GM21515 (cell line): Measurements from ENCODE around the gene DNM3.
"Not testable (repeated sequence)": the region's sequence is repeated elsewhere in the genome, so short reads cannot be mapped to it uniquely, and the experiment has no call there.

Source experiments
- ATAC-seq: cut with Tn5 transposase; IDR thresholded peaks from one replicate; pipeline ENCODE4 v1.9.1; 2021; ENCODE audit not compliant: unreplicated experiment

The DNM3 gene

DNA sequence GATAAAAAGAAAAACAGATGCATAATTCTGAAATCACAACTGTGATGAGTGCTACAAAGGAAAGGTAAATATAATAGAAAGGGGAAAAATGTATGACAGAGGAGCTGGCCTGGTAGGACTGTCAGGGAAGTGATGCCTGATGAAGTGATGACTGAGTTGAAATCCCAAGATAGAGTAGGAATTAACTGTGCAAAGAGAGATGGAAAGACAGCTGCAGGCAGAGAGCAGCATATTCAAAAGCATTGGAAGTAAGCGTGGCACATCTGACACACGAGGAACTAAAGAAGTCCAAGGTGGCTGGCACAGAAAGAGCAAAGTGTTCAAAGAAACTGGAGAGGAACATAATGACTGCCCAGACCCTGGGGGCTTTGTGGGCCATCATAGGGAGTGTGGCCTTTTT lies 457.6 kb downstream of the DNM3 start:
- no peak for ATAC-seq

DNA sequence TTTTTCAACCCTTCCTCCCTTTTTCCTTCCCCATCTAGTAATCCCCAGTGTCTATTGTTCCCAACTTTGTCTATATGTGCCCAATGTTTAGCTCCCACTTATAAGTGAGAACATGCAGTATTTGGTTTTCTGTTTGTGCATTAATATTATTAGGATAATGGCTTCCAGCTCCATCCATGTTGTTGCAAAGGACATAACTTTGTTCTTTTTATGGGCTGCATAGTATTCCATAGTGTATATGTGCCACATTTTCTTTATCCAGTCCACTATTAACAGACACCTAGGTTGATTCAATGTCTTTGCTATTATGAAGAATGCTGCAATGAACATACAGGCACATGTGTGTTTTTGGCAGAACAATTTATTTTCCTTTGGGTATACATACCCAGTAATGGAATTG lies 458.2 kb downstream of the DNM3 start:
- no peak for ATAC-seq

DNA sequence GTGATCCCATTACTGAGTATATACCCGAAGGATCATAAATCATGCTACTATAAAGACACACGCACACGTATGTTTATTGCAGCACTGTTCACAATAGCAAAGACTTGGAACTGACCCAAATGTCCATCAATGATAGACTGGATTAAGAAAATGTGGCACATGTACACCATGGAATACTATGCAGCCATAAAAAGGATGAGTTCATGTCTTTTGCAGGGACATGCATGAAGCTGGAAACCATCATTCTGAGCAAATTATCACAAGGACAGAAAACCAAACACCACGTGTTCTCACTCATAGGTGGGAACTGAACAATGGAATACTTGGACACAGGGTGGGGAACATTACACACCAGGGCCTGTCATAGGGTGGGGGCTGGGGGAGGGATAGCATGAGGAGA lies 466.2 kb downstream of the DNM3 start:
- ATAC-seq, result not testable (repeated sequence)

DNA sequence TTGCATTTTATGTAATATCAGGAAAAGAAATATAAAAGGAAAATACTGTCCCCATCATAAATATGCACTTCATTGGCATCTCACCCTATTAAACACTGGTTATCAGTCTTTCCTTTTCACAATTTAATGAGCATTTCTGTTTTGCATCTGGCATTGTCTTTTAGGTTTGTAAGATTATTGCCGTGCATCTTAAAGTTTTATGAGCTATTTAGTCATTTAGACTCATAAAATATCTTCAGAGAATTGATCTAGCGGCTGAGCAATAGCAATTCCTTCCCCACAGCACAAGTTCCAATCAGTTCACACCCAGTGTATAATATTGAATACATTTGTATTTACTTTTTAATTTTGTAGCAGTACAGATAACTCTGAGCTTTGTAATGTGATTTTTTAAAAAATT lies 466.8 kb downstream of the DNM3 start:
- no peak for ATAC-seq

DNA sequence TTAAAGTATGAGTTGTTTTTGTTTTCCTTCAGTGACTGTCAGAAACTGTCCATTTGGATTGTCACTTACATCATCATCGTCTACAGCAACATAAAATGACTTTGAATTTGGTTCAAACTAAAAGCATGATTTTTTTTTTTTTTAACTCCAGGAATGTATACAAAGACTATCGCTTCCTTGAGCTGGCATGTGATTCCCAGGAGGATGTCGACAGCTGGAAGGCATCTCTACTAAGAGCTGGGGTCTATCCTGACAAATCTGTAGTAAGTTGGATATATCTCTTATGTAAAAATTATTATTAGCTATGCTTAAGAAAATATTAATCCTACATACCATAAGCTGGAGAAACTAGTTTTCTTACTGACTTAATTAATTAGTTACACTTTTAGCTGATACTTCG lies 467.3 kb downstream of the DNM3 start:
- no peak for ATAC-seq

DNA sequence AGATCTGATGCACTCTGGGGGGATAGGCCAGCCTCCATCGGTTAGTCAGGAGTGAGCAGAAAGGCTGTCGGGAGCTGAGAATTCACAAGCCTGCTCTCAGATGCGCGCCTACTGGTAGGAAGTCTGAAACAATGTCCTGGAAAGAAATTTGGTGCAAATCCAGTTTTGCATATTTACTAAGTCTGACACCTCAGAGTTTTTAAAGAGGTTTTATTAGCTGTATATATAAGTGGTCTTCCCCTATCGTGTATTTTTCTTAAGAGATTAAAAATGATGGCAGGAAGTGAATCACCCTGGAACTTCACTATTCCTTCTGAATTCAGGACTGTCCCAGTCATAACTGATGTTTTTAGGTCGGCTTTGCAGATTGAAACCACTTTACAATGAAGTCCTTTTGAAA lies 479.4 kb downstream of the DNM3 start:
- no peak for ATAC-seq

DNA sequence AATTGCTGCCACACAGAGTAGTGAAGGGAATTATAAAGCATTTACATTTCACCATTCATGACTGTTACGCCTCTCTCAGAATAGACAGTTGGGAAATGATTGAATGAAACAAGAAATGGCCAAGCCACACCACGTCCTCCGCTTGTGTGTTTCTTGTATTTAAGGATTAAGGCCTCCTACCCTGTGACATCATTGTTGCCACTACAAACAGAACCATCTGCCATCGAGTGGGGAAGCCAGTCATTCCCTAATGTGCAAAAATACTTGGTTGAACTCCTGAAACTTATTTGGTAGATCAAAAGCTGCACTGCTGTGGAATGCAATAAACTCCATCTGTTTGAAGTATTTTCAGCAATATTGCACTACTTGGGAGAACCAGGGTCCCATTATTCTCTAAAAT lies 480.2 kb downstream of the DNM3 start:
- no peak for ATAC-seq

DNA sequence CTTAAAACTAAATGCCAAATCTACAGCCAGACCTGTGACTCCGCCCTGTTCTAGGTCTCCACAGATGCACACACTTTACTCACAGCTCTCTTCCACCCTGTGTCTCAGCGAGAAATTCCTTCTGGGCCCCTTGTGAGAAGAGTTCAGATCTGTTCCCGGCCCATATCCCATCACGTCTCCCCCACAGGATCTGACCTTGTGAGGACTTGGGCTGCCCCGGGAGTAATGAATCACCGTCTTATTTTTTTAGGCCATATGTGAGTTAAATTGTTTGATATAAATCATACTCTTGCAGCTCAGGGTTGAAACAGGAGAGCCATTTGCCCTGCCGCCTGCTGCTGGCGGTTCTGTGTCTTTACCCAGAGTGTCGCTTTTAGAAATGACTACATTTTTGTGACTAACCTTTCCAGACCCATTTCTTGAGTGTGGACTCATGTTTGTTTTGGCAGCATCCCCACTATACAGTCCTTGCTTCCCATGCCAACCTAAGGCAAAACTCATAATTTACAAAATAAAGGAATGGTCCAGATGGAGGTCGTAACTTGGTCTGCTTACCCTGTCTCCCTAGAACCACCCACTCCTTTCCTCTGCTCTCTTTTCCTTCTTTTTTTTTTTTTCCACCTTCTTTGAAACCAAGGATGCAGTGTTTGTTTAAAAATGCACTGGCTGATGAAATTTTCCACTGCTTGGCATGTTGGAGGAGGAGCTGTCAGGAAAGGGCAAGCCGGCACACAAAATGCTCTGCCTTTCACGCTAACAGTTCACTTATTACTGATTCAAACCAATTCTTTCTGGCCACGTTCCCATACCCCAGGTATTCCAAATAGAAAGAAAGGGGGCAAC lies 481.1 kb downstream of the DNM3 start:
- ATAC-seq, result no peak

DNA sequence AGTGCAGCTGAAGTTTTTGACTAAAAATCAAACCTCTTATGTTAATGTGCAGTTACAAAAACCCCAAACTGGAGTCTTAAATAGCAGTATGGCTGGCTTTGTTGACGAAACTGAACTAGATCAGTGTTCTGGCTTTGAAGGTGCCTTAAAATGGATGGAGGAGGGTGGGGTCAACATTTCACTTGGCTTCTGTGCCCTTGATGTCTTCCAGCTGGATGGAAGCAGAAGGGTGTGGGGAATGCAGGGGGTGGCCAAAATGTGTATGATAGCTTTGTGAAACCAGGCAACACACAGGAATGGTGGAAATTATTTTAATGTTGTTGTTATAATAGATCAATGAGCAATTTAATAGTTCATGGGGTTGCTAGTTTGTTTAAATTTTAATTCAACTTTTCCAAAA lies 482.4 kb downstream of the DNM3 start:
- no peak for ATAC-seq

DNA sequence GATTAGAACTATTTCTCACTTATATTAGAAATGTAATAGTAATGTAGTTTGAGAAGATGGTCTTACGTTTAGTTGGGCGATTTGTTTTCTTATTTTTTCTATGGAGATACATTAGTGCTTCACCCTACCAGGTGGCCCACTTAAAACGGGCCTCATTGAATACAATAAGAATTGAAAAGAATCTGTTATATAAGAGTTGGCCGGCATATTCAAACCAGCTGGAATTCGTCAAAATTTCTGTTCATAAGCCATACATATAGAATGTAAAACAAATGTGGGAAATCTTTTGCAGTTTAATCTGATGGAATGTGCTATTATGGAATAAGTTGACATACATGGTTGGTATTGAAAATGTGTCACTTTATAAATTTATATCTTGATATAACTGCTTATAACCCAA lies 482.8 kb downstream of the DNM3 start:
- ATAC-seq, result no peak

DNA sequence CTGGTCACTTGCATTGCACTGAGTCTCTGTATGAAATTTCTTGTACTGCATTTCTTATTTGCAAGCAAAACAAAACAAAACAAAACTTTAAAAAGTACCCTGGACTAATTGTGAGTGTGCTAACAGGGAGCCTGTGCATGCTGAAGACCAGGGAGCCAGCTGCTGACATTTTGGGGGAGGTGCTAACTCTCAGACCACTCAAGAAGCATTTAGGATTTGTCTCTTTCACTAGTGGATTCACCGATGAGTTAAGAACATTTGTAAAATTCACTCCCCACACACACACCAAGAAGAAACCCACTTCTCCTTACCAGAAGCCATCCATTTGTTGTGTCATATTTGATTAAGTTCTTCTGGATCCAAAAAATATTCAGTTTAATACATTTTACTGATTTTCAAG lies 483.5 kb downstream of the DNM3 start:
- no peak for ATAC-seq

DNA sequence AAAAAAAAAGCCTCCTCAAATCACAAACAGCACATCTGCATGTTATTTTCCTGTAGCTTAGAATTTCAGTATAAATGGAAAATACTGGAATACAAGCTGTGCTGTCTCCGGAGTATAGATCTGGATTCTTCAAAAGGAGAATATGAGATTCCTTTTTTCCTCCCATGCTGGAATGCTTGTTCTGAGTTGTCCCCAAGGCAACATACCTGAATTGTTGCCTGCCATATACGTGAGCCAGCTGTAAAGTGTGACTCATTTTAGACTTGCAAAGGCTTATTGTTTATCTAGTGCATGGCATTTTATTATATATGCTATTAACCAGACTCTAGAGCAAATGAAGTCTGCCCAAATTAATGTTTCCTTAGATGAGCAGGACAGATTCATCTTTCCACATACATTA lies 484.2 kb downstream of the DNM3 start:
- no peak for ATAC-seq

DNA sequence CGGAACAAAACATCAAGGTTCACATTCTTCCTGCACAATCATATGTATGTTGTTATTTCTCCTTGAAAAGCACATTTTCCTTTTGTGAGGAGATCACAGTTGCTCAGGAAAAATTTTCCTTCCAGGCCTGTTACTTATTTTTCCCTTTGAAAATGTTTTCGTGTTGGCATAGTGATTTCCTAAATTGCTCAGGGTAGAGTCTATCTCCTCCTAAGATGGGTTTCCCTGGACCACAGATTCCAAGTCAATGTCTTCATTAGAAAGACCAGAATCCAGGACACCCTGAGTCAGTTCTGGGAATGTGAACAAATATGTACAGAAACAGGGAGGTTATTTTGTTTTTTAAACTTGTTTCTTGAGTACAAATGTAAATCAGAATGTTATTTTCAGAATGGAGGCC lies 484.8 kb downstream of the DNM3 start:
- no peak for ATAC-seq

DNA sequence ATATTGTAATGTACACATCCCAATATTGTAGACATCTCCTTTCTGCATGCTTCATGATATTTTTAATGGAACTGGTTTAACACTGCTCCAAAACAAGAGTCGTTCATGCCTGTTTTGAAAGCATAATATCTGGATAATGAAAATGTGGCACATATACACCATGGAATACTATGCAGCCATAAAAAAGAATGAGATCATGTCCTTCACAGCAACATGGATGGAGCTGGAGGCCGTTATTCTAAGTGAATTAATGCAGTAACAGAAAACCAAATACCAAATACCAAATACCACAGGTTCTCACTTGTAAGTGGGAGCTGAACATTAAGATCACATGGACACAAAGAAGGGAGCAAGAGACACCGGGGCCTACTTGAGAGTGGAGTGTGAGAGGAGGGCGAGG lies 487.0 kb downstream of the DNM3 start:
- ATAC-seq, result no peak

DNA sequence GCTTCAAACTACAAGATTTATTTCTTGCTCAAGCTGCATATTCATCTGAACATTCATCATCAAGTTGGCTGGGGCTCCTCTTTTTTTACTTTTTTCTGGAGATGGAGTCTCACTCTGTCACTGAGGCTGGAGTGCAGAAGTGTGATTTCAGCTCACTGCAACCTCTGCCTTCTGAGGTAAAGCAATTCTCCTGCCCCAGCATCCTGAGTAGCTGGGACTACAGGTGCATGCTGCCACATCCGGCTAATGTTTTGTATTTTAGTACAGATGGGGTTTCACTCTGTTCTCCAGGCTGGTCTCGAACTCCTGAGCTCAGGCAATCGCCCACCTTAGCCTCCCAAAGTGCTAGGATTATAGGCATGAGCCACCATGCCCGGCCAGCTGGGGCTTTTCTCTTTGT lies 490.9 kb downstream of the DNM3 start:
- no peak for ATAC-seq

DNA sequence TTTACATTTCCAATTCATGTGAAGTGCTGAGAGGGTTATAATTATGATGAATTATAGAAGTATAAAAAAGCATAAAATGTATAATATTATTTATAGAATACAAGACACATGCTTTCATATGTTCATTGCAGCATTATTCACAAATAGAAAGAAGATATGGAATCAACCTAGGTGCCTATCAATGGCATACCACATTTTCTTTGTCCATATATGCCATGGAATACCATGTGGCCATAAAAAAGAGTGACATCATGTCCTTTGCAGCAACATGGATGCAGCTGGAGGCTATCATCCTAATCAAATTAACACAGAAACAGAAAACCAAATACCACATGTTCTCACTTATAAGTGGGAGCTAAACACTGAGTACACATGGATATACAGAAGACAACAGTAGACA lies 494.1 kb downstream of the DNM3 start:
- ATAC-seq, result no peak

DNA sequence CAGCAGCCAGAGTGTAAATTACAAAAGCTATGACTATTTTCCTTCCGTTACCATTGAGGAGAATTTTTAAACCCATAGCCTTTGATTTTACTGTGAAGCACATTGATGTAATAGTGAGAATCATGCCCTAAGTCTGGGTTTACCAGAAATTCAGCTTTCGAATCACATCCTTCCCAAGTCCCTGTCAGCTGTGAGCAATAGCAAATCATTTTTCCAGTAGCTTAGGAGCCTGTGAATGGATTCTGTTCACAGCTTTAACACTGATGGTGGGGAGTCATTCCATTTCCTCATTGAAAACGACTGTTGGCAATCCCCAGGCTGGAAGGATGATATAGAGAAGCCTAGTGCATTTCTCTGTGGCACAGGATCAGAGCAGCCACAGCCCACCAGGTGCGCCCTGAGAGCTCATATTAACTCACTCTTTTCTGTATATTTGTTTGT lies 497.0 kb downstream of the DNM3 start:
- ATAC-seq, result no peak

DNA sequence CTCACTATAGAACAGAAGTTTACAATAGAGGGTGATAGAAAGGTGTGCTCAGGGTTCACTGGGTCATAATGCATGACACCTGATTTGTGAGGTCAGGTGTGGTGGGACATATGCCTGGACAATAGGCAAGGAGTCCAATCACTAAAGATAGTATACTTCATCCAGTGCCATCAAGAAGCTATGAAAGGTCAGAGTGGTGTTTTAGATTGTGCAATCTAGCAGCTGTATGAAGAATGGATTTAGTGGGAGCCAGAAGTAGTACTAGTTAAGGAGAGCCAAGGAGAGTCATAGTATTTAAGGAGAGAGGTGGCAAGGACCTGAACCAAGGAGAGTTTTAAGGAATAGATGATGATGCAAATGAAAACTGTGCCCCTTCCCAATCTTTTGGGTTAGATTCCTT lies 498.5 kb downstream of the DNM3 start:
- no peak for ATAC-seq

DNA sequence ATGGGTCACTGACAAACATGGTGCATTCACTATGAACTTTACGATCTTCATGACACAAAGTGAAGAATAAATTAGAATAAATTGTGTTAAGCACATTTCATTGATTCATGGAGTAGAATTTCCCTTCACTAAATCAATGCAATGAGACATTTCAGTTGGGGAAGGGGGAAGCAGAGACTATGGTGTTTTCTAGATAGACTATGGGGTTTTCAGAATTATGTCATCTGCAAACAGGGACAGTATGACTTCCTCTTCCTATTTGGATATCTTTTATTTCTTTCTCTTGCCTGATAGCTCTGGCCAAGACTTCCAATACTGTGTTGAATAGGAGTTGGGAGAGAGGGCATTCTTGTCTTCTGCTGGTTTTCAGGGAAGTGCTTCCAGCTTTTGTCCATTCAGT lies 499.2 kb downstream of the DNM3 start:
- ATAC-seq, result peak; percentile 41

DNA sequence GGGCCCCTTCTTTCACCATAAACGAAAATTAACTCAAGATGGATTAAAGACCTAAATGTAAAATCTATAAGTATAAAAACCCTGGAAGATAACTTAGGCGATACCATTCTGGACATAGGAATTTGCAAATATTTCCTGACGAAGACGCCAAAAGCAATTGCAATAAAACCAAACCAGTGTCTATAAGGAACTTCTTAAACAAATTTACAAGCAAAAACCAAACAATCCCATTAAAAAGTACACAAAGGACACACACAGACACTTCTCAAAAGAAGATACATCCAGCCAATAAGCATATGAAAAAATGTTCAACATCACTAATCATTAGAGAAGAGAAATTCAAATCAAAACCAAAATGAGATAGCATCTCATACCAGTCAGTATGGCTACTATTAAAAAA lies 500.4 kb downstream of the DNM3 start:
- no peak for ATAC-seq

DNA sequence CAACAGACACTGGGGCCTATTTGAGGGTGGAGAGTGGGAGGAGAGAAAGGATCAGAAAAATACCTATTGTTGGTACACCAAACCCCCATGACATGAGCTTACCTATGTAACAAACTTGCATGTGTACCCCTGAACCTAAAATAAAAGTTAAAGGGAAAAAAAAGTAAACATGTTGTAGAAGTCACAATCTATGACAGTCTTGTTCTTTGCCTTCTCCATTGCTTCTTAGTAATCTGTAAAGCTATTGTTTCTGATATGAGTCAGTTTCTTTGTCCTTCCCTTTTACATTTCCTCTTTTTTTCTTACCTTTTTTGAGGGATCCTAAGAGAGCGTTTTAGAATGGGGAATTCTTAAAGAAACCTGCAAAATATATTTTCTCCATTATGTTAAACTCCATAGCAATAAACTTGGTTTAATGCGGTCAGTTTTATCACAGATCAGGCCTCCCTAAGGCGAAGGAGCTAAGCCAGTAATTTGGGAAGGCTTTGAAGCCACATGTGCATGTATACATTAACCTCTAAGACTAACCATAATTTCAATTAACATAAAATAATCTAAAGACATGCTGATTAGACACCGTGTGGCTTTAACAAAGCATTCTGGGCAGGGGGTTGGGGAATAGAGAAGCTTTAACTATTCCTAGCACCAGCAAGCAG lies 501.4 kb downstream of the DNM3 start:
- no peak for ATAC-seq

DNA sequence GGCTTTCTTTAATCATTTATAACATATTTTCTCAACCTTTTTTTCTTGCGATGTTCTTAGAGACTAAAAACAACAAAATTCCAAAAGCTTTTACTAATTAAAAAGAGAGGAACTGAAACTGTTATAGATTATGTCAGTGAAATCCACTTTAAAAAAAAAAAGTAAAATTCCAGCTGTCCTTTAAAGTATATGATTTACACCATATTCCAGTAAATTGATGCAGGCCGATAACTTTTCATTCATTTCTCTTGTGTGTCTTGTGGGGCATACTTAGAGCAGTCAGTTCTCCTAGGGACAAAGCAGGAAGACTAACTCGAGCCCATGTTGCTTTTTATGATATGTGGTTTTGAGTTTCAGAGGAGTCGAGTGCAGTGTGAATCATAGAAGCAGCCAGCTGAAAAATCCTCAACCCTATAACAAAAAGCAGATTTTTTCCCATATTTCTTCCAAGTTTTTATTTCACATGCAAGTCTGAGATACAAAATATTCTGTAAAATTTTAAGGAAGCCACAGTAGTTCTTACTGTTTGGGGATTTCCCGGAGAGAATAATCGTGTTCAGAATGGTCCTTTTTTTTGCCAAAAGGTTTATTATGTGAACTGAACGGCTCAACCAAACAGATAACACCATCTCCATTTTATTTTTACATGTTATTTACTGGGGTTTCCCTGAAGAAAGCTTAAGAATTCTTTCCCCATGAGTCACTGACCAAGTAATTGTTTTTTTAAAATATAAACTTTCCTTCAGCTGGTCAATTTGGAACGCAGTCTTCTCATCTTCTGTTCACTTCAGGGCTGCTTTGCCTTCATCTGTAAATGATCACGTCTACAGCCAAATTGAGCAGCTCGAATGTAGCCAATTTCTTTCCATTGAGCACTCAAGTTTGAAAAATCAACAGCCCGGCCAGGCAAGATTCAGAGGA lies 502.2 kb downstream of the DNM3 start:
- ATAC-seq, result no peak
